ENCODE measurements around the gene GLT1D1.
A peak's percentile ranks its signal among the peaks of the same experiment; 100 is the strongest.
"Not testable (repeated sequence)": the region's sequence is repeated elsewhere in the genome, so short reads cannot be mapped to it uniquely, and the experiment has no call there.

Gene GLT1D1

DNA sequence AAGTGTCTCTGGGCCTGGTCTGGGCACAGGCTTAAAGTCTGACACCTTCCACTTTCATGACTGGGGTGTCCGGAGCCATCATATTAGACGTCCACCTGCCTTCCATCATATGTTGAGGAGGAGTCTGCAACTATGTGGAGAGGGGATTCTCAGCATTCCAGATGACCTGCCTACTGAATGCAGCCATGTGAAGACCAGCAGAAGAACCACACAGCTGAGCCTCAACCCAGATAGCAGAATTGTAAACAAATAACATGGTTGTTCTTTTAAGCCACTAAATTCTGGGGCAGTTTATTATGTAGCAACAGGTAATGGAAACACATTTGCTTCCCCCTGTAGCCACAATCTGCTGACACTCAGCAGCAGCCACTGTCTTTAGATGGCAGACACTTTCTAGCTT, 25.6 kb upstream of the GLT1D1 start:
- ChIA-PET POLR2A (no interaction called here), CTCF (interaction anchor here (0.9 to 1.5 kb wide), 2 partner anchors 10 to 29 kb away, joined by 3 read pairs; no protein-coding TSS in a partner anchor)

DNA sequence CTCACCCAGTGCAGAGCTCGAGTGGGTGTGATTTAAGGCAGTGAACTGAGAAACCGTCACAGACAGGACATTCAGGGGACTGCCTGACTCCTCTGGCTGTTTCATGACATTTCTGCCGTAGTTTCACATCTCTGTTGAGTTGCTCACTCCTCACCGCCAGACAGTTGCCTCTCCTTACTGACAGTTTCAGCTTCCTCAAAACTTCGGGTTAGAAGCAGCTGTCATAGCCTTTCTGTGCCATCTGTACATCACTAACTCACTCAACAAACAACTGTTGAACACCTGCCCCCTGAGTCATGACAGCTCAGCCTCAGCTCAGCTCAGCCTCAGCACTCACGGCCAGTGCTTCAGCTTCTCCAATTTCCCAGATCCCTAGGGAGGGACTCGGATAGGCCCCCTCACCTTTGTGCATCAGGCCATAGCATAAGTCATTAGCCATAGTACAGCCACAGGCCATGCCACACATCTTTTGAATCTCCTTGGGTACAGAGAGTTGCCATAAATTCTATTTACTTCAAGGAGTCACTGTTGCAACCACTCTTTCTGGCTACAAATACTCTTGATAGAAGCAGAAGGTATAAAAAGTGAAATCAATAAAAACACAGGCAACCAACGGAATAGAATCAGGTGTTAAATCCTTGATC, 23.3 kb upstream of the GLT1D1 start:
- peak; percentile 78 for DNase-seq (ENCODE audit: extremely low spot score)
- TF ChIP-seq, protein P1, sequence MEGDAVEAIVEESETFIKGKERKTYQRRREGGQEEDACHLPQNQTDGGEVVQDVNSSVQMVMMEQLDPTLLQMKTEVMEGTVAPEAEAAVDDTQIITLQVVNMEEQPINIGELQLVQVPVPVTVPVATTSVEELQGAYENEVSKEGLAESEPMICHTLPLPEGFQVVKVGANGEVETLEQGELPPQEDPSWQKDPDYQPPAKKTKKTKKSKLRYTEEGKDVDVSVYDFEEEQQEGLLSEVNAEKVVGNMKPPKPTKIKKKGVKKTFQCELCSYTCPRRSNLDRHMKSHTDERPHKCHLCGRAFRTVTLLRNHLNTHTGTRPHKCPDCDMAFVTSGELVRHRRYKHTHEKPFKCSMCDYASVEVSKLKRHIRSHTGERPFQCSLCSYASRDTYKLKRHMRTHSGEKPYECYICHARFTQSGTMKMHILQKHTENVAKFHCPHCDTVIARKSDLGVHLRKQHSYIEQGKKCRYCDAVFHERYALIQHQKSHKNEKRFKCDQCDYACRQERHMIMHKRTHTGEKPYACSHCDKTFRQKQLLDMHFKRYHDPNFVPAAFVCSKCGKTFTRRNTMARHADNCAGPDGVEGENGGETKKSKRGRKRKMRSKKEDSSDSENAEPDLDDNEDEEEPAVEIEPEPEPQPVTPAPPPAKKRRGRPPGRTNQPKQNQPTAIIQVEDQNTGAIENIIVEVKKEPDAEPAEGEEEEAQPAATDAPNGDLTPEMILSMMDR (IDR thresholded peaks at IDR 0.05; ENCODE audit: control extremely low read depth, extremely low read depth, low read depth, missing control alignments), result no peak
- CTCF ChIA-PET, result interaction anchor here (0.9 to 2.2 kb wide), 8 partner anchors 8 to 35 kb away, joined by 3 to 10 read pairs (median 3); no protein-coding TSS in a partner anchor
- POLR2A ChIA-PET, result interaction anchor here (0.7 to 1.9 kb wide), 3 partner anchors 10 to 24 kb away, joined by 3 to 9 read pairs (median 5); partner anchors contain the start of gene GLT1D1

More for the DNA sequence above, 25.6 kb upstream of the GLT1D1 start:
- DNase-seq (ENCODE audit: extremely low spot score), result no peak
- TF ChIP-seq, protein P1 (IDR thresholded peaks at IDR 0.05; ENCODE audit: control extremely low read depth, extremely low read depth, low read depth, missing control alignments), result no peak

DNA sequence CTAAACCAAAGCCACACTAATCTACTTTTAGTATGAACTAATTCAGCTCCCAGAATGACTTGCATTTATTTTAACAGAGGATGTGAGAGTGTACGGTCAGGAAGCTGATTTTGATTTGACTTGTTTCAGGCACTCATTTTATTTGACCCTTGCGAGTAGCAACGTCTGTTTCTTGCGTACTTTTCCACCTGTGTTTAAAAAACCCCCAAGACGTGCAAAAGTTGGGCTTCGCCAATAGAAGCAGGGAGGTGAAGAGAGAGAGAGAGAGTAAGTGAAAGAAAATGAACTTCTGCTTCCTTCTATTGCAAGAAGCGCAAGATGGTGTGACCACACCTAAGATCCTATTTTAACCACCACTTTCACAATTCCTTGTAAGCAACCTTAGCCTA, 22.8 kb upstream of the GLT1D1 start:
- TF ChIP-seq, protein P1 (IDR thresholded peaks at IDR 0.05; ENCODE audit: control extremely low read depth, extremely low read depth, low read depth, missing control alignments), result no peak
- CTCF ChIA-PET, result interaction anchor here (1.0 to 2.2 kb wide), 7 partner anchors 8 to 32 kb away, joined by 3 to 10 read pairs (median 3); no protein-coding TSS in a partner anchor

DNA sequence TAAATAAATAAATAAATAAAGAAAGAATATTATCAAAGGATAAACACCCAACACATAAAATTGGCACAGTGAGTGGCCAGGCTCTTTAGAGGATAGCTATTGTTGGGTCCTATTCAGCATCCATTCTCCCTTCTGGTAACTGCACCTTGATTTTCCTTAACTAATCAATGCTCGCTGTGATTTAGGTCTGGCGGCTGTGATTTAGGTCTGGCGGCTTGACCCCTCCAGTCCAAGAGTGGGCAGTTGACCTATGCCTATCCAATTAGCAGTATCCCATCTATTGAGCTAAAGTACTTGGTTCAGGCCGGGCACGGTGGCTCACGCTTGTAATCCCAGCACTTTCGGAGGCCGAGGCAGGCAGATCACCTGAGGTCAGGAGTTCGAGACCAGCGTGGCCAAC, 19.9 kb upstream of the GLT1D1 start:
- POLR2A ChIA-PET, result no interaction called here
- TF ChIP-seq, protein P1 (IDR thresholded peaks at IDR 0.05; ENCODE audit: control extremely low read depth, extremely low read depth, low read depth, missing control alignments), result no peak
- DNase-seq (ENCODE audit: extremely low spot score), result no peak
- CTCF ChIA-PET, result interaction anchor here (1.4 kb wide), 1 partner anchor 11 kb away, joined by 4 read pairs; no protein-coding TSS in a partner anchor

More for the DNA sequence above, 22.8 kb upstream of the GLT1D1 start:
- POLR2A ChIA-PET, result interaction anchor here (1.9 kb wide), 1 partner anchor 19 kb away, joined by 9 read pairs; no protein-coding TSS in a partner anchor
- peak; percentile 59 for DNase-seq (ENCODE audit: extremely low spot score)

DNA sequence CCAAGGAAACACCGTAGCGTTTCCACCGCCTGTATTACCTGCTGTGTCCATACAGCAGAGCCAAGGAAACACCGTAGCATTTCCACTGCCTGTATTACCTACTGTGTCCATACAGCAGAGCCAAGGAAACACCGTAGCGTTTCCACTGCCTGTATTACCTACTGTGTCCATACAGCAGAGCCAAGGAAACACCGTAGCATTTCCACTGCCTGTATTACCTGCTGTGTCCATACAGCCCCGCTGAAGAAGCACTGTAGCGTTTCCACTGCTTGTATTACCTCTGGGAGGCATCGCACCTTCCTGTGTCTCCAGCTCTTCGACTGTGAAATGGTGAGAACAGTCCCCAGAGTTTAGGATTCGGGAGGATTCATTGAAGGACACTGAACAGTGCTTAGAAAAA, 13.4 kb upstream of the GLT1D1 start:
- POLR2A ChIA-PET; DNase-seq (ENCODE audit: extremely low spot score): not testable (repeated sequence)
- CTCF ChIA-PET, result interaction anchor here (0.7 to 1.5 kb wide), 3 partner anchors 10 to 18 kb away, joined by 3 to 4 read pairs (median 3); no protein-coding TSS in a partner anchor

DNA sequence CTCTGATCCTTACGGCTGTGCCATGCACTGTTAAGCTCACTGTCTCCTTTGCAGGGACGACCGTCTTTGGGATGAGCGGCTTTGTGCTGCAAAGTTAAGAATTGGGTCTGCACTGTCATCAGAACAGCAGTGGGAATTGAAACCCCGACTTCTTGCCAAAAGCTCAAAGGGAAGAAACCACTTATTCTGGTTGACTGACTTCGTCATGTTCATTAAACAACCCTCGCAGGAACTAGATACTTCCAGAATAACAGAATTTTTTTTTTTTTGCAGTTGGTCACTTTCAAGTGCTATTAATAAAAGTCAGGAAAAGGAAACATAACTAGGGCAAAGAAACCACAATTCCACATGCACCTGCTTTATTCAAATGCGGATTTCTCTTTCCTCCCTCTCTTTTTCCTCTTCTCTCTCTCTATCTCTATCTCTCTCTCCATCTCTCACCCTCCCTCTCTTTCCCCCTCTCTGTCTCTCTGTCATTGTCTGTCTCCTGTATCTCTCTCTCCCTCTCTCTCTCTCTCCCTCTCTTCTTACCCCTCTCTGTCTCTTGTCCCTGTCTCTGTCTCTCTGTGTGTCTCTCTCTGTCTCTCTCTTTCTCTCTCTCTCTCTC, 12.3 kb upstream of the GLT1D1 start:
- CTCF ChIA-PET, result interaction anchor here (1.0 to 1.5 kb wide), 3 partner anchors 10 to 17 kb away, joined by 3 to 5 read pairs (median 4); partner anchors contain the start of gene SLC15A4
- POLR2A ChIA-PET, result no interaction called here
- no peak for DNase-seq (ENCODE audit: extremely low spot score)
- TF ChIP-seq, protein P1 (IDR thresholded peaks at IDR 0.05; ENCODE audit: control extremely low read depth, extremely low read depth, low read depth, missing control alignments), result no peak

DNA sequence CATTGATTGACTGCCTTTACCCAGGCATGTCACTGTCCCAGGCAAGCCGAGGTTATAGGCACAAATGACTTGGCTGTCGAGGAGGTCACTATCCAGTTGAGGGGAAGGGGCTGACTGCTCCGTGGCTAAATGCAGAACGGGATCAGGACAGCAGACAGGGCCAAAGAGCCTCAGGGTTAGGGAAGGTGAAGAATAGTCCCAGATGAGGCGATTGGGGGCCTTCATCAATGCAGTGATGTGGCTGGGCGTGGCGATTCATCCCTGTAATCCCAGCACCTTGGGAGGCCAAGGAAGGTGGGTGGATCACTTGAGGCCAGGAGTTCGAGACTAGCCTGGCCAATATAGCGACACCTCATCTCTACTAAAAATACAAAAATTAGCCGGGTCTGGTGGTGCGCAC, 10.7 kb upstream of the GLT1D1 start:
- DNase-seq (ENCODE audit: extremely low spot score), result no peak
- CTCF ChIA-PET, result interaction anchor here (1.4 kb wide), 1 partner anchor 13 kb away, joined by 3 read pairs; no protein-coding TSS in a partner anchor
- POLR2A ChIA-PET, result no interaction called here
- TF ChIP-seq, protein P1 (IDR thresholded peaks at IDR 0.05; ENCODE audit: control extremely low read depth, extremely low read depth, low read depth, missing control alignments), result no peak

Measured in GM10248 (cell line).